Measurements from ENCODE around the gene SETD9.

Gene SETD9

GRCh38 chr5:56938858-56939257 lies 29.5 kb downstream of the SETD9 start:
- no peak for DNase-seq (ENCODE audit: low read depth)

GRCh38 chr5:56941981-56942380 lies 32.6 kb downstream of the SETD9 start:
- DNase-seq (ENCODE audit: low read depth), result peak; percentile 58

GRCh38 chr5:56947052-56947451 lies 37.7 kb downstream of the SETD9 start:
- DNase-seq (ENCODE audit: low read depth), result no peak

GRCh38 chr5:56950626-56951125 lies 41.3 kb downstream of the SETD9 start:
- no peak for DNase-seq (ENCODE audit: low read depth)

GRCh38 chr5:56951126-56951945 lies 41.9 kb downstream of the SETD9 start:
- DNase-seq (ENCODE audit: low read depth), result no peak

GRCh38 chr5:56951946-56952691 lies 42.7 kb downstream of the SETD9 start, which contains the start of gene MIER3:
TSS of gene MIER3 (minus strand) at chr5:56952123. CDS start at chr5:56952102, 21 bp downstream.
- DNase-seq (ENCODE audit: low read depth), result peak; percentile 40

GRCh38 chr5:56954262-56954661 lies 44.9 kb downstream of the SETD9 start:
- no peak for DNase-seq (ENCODE audit: low read depth)

GRCh38 chr5:56958595-56958994 lies 49.2 kb downstream of the SETD9 start:
- DNase-seq (ENCODE audit: low read depth), result no peak

GRCh38 chr5:56959326-56959725 lies 49.9 kb downstream of the SETD9 start:
- no peak for DNase-seq (ENCODE audit: low read depth)

GRCh38 chr5:56961746-56962145 lies 52.4 kb downstream of the SETD9 start:
- DNase-seq (ENCODE audit: low read depth), result no peak

- DNase-seq (ENCODE audit: low read depth), result no peak
Observed at GRCh38 chr5:56962286-56962685, 52.9 kb downstream of the SETD9 start.

- no peak for DNase-seq (ENCODE audit: low read depth)
Observed at GRCh38 chr5:56963246-56963645, 53.9 kb downstream of the SETD9 start.

- no peak for DNase-seq (ENCODE audit: low read depth)
Observed at GRCh38 chr5:56964173-56964572, 54.8 kb downstream of the SETD9 start.
